Aorta (tissue), 5 donors: ENCODE results near the gene F11. TPM values are rescaled to one million over a fixed set of nuclear protein-coding genes. Genes with fewer than 3 reads are reported as not detected.
"Not testable (repeated sequence)": the region's sequence is repeated elsewhere in the genome, so short reads cannot be mapped to it uniquely, and the experiment has no call there.

Experiments used
- ATAC-seq: fragments of 200-7000 bp; cut with Tn5 transposase; one replicate; pipeline ENCODE4 v1.9.1; 2022; ENCODE audit warnings: moderate library complexity; ENCODE audit not compliant: low FRiP score
- DNase-seq, 2 donors: peaks; one replicate each; pipeline ENCODE4 v3.0.0-alpha.2; 2020
- H3K27ac ChIP-seq, 2 donors: one replicate each; pipeline ENCODE4 v1.5.1; 2013; ENCODE audit warnings: low read length in 2 of 2, mild to moderate bottlenecking in 2 of 2, moderate library complexity in 2 of 2, control low read depth in 1 of 2, inconsistent platforms in 1 of 2, low read depth in 1 of 2
- H3K27me3 ChIP-seq, 2 donors: one replicate each; pipeline ENCODE4 v1.6.1; 2013; ENCODE audit warnings: control low read depth in 1 of 2, low read length in 1 of 2, mild to moderate bottlenecking in 1 of 2, moderate library complexity in 1 of 2; ENCODE audit not compliant: insufficient read depth in 2 of 2, control insufficient read depth in 1 of 2
- H3K36me3 ChIP-seq, 2 donors: one replicate each; pipeline ENCODE4 v1.6.1; 2013; ENCODE audit warnings: control low read depth in 1 of 2, low read length in 1 of 2, mild to moderate bottlenecking in 1 of 2; ENCODE audit not compliant: insufficient read depth in 2 of 2, control insufficient read depth in 1 of 2
- H3K4me1 ChIP-seq, 2 donors: one replicate each; pipeline ENCODE4 v1.6.1; 2013; ENCODE audit warnings: low read length in 2 of 2, control low read depth in 1 of 2, mild to moderate bottlenecking in 1 of 2, moderate library complexity in 1 of 2; ENCODE audit not compliant: insufficient read depth in 2 of 2, control insufficient read depth in 1 of 2
- H3K4me3 ChIP-seq, 2 donors: one replicate each; pipeline ENCODE4 v1.5.1; 2013; ENCODE audit warnings: low read length in 2 of 2, control low read depth in 1 of 2, mild to moderate bottlenecking in 1 of 2
- H3K9me3 ChIP-seq: one replicate; pipeline ENCODE4 v1.6.1; 2013; ENCODE audit warnings: mild to moderate bottlenecking, low read length; ENCODE audit not compliant: control insufficient read depth
- WGBS, 2 donors: extraction: QIAGEN DNeasy Blood & Tissue Kit; methylation state at CpG; one replicate each; pipeline ENCODE4 v1.1.7; 2013; 5-methylcytosine and 5-hydroxymethylcytosine counted together
- intact Hi-C, 2 donors: fragments of 100-400 bp; cut with DNase I; formaldehyde crosslinking; loops; one replicate each; pipeline versions ENCODE4 v1.14.2 to v1.15.0; 2022
- polyA plus RNA-seq, 2 donors: library from polyadenylated mRNA; stranded (reverse); fragments of 200-250 nt; gene quantifications; one replicate each; pipeline ENCODE4 v1.2.3, GENCODE V29; 2013
- total RNA-seq, 2 donors: library from RNA; stranded (reverse); fragmentation: NEBNext Ultra II Directional; extraction: Animal tissue kit (Norgen Biotek cat#: 25700); gene quantifications; one replicate each; pipeline ENCODE4 v1.2.1, GENCODE V29; 2021
- donor health status: healthy with polysubstance abuse.
- donor health status: Bipolar disorder and iron deficiency.
- donor health status: DM: no; HTN: no; CAD: no.
- donor health status: DM: no; HTN: no; CAD: no.
- donor health status: DM: yes; HTN: yes; CAD: no.

F11 gene
- total and polyA plus RNA-seq, 4 donors = 0.20 to 1.1 (median 0.37) TPM

DNA sequence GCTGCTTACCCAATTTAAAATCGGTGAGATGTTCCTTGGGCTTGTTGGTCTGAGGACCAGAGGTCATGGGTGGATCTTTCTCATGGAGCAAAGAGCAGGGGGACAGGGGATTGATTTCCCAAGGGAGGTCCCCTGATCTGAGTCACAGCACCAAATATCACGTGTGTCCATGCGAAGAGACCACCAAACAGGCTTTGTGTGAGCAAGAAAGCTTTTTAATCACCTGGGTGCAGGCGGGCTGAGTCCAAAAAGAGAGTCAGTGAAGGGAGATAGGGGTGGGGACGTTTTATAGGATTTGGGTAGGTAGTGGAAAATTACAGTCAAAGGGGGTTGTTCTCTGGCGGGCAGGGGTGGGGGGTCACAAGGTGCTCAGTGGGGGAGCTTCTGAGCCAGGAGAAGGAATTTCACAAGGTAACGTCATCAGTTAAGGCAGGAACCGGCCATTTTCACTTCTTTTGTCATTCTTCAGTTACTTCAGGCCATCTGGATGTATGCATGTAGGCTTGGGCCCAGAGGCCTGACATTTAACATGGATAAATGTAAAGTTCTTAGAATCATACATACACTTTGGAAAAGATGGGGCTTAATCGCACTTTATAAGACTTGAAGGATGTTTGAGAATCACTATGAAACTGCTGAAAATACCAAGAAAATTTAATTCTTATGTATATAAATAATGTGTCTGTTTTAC is 18.8 kb upstream of the F11 start:
- H3K36me3 ChIP-seq, H3K4me3 ChIP-seq, DNase-seq, intact Hi-C loops, H3K4me1 ChIP-seq, H3K27ac ChIP-seq, ATAC-seq, H3K9me3 ChIP-seq, H3K27me3 ChIP-seq: not testable (repeated sequence)
- 89 to 91% methylated on average over 9 of the region's 9 CpGs for WGBS, 2 donors

GRCh38 chr4:186248643-186249042 is 17.3 kb upstream of the F11 start:
- no peak overlapping the region for H3K4me3 ChIP-seq
- WGBS, 2 donors = 77 to 86% methylated on average over 1 of the region's 1 CpG
- DNase-seq (no peak), ATAC-seq (no peak)
- no peaks in the 10 kb centered on the region for H3K36me3 ChIP-seq
- intact Hi-C loops = no loop called here
- H3K27ac ChIP-seq = no peak overlapping the region
- no peaks in the 10 kb centered on the region for H3K4me1 ChIP-seq
- H3K27me3 ChIP-seq = no peaks in the 10 kb centered on the region
- peaks cover 2% of the 10 kb centered on the region for H3K9me3 ChIP-seq

GRCh38 chr4:186249785-186250754 is 15.9 kb upstream of the F11 start:
- Histone ChIP-seq H3K27me3 (no peaks in the 10 kb centered on the region), H3K36me3 (no peaks in the 10 kb centered on the region), H3K27ac (no peak overlapping the region), H3K4me3 (no peak overlapping the region), H3K9me3 (no peaks in the 10 kb centered on the region), H3K4me1 (no peaks in the 10 kb centered on the region)
- intact Hi-C loops = no loop called here
- DNase-seq (no peak), ATAC-seq (no peak)
- 58 to 62% methylated on average over 8 of the region's 8 CpGs for WGBS, 2 donors

- no peaks in the 10 kb centered on the region for H3K36me3 ChIP-seq
- no peaks in the 10 kb centered on the region for H3K4me1 ChIP-seq
- 52 to 69% methylated on average over 2 of the region's 2 CpGs for WGBS, 2 donors
- ATAC-seq = no peak
- no peak overlapping the region for H3K4me3 ChIP-seq
- H3K27ac ChIP-seq = no peak overlapping the region
- intact Hi-C loops = no loop called here
- H3K27me3 ChIP-seq = no peaks in the 10 kb centered on the region
- no peaks in the 10 kb centered on the region for H3K9me3 ChIP-seq
- no peak for DNase-seq
Observed at GRCh38 chr4:186250760-186251159, 15.2 kb upstream of the F11 start.

GRCh38 chr4:186255122-186255521 is 10.9 kb upstream of the F11 start:
- Histone ChIP-seq H3K4me1 (no peaks in the 10 kb centered on the region), H3K4me3 (no peak overlapping the region), H3K27me3 (no peaks in the 10 kb centered on the region), H3K36me3 (no peaks in the 10 kb centered on the region), H3K9me3 (no peaks in the 10 kb centered on the region), H3K27ac (no peak overlapping the region)
- intact Hi-C loops = no loop called here
- WGBS, 2 donors = 91 to 92% methylated on average over 3 of the region's 3 CpGs
- ATAC-seq = no peak
- no peak for DNase-seq

- DNase-seq = no peak
- ATAC-seq = no peak
- no peaks in the 10 kb centered on the region for H3K27me3 ChIP-seq
- no peaks in the 10 kb centered on the region for H3K4me1 ChIP-seq
- no peaks in the 10 kb centered on the region for H3K36me3 ChIP-seq
- no peak overlapping the region for H3K4me3 ChIP-seq
- intact Hi-C loops = no loop called here
- H3K27ac ChIP-seq = no peak overlapping the region
- no peaks in the 10 kb centered on the region for H3K9me3 ChIP-seq
- 91% methylated on average over 12 of the region's 12 CpGs for WGBS, 2 donors
Observed at GRCh38 chr4:186258216-186258811, 7.7 kb upstream of the F11 start.

GRCh38 chr4:186260117-186260503 is 5.9 kb upstream of the F11 start:
- no peaks in the 10 kb centered on the region for H3K36me3 ChIP-seq
- H3K9me3 ChIP-seq = no peaks in the 10 kb centered on the region
- intact Hi-C loops = no loop called here
- H3K27ac ChIP-seq = no peak overlapping the region
- DNase-seq = no peak
- no peak overlapping the region for H3K4me3 ChIP-seq
- ATAC-seq = no peak
- WGBS, 2 donors = 72 to 75% methylated on average over 6 of the region's 6 CpGs
- no peaks in the 10 kb centered on the region for H3K27me3 ChIP-seq
- no peaks in the 10 kb centered on the region for H3K4me1 ChIP-seq

DNA sequence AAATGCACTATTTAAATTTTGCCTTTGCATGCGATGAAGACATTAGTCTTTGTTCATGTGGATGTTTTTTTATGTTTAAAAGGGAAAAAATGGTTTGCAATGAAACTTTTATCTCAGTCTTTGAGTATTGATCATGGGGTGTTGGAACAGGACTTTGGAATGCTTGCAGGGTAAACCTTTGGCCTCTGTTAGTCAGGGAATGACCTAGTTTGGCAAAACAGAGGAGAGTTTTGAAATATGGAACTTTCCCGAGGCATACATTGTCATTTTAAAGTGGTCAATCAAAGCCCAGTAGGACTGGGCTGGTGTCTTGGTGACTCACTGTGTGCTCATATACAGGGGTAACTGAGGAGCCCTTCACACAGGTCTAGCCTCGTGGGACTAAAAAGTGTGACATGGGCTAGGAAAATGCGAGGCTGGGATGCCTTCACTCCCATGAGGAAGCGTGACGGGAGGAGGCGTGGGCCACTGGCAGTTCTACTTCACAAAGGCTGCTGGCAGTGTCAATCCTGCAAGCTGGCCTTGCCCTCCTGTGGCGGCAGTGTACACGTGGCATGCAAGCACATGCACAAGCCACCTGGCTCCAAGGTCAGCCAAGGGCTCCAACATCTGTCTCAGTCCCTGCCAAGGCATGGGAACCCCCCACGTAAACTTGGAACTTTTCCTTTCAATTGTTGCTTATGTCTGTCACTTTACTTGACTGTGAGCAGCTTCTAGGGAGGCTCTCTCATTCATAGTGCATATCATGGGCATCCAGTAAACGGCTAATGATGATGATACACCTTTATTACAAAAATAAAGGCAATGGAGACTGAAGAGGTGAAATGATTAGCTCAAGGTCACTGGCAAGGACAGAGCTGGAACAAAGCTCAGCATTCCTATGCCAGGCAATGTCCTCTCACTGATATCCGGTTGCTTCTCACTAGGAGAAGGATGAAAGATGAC is 5.2 kb upstream of the F11 start:
- H3K36me3 ChIP-seq = no peaks in the 10 kb centered on the region
- no peak overlapping the region for H3K4me3 ChIP-seq
- intact Hi-C loops = no loop called here
- 68 to 72% methylated on average over 12 of the region's 12 CpGs for WGBS, 2 donors
- ATAC-seq = no peak
- H3K27me3 ChIP-seq = no peaks in the 10 kb centered on the region
- no peak overlapping the region for H3K27ac ChIP-seq
- H3K9me3 ChIP-seq = no peaks in the 10 kb centered on the region
- no peaks in the 10 kb centered on the region for H3K4me1 ChIP-seq
- no peak for DNase-seq
